K562 (cell line): Measurements from ENCODE around the gene DBP. TPM values are rescaled to one million over a fixed set of nuclear protein-coding genes. Genes with fewer than 3 reads are reported as not detected.

Experiments used
- ATF7 ChIP-seq: fragments of 450-650 bp; IDR thresholded peaks from 2 replicates; pipeline ENCODE4 v1.7.1; 2014; ENCODE audit warnings: mild to moderate bottlenecking, moderate library complexity
- DIDO1 ChIP-seq: fragments of 450-650 bp; IDR thresholded peaks from 2 replicates; pipeline ENCODE4 v1.6.1; 2016; ENCODE audit warnings: low read depth, missing biosample characterization, missing genetic modification characterization
- DMBX1 ChIP-seq: fragments of 250-450 bp; sonication (Bioruptor Pico); IDR thresholded peaks from 2 replicates; pipeline ENCODE4 v1.8.0; 2022; ENCODE audit warnings: inconsistent platforms, mild to moderate bottlenecking, moderate library complexity, borderline replicate concordance
- ELF2 ChIP-seq: fragments of 250-450 bp; sonication (Bioruptor Pico); IDR thresholded peaks from 2 replicates; pipeline ENCODE4 v1.5.0; 2021; ENCODE audit warnings: mild to moderate bottlenecking
- PHTF2 ChIP-seq: fragments of 250-450 bp; sonication (Bioruptor Pico); IDR thresholded peaks from 2 replicates; pipeline ENCODE4 v1.5.0; 2021; ENCODE audit warnings: mild to moderate bottlenecking
- POLR2AphosphoS5 ChIP-seq: IDR thresholded peaks from 2 replicates; pipeline ENCODE4 v1.6.1; 2011; ENCODE audit warnings: mild to moderate bottlenecking, low read depth, low read length, moderate library complexity; ENCODE audit not compliant: control insufficient read depth, insufficient read depth
- POLR2H ChIP-seq: IDR thresholded peaks from 2 replicates; pipeline ENCODE4 v1.6.1; 2016; ENCODE audit warnings: missing genetic modification characterization, low read depth, mild to moderate bottlenecking, control low read depth, missing compliant biosample characterization, moderate library complexity
- SIX5 ChIP-seq, 2 experiments: IDR thresholded peaks; 2 replicates each; pipeline ENCODE4 v1.6.1; 2011; ENCODE audit warnings: low read length in 2 of 2, borderline replicate concordance in 1 of 2, low read depth in 1 of 2, mild to moderate bottlenecking in 1 of 2, moderate library complexity in 1 of 2; ENCODE audit not compliant: insufficient read depth in 1 of 2
- SREBF1 ChIP-seq: fragments of 150-350 bp; IDR thresholded peaks from 2 replicates; pipeline ENCODE4 v1.6.1; 2014; ENCODE audit warnings: antibody characterized with exemption, low read depth, low read length, borderline replicate concordance
- U2AF1 ChIP-seq: fragments of 200-400 bp; formaldehyde crosslinking; optimal IDR thresholded peaks from 2 replicates; pipeline ENCODE3; 2017; ENCODE audit warnings: mild to moderate bottlenecking, low read depth, low read length, moderate library complexity
- ZBTB43 ChIP-seq: sonication (generic); formaldehyde crosslinking; IDR thresholded peaks from 2 replicates; pipeline ENCODE4 v1.8.0; 2023; ENCODE audit warnings: mild to moderate bottlenecking, missing genetic modification reagents
- ZHX1 ChIP-seq: fragments of 150-350 bp; conservative IDR thresholded peaks from 2 replicates; pipeline ENCODE4 v1.6.1; 2014; ENCODE audit warnings: low read length
- ZNF134 ChIP-seq: fragments of 250-450 bp; sonication (Bioruptor Pico); conservative IDR thresholded peaks from 2 replicates; pipeline ENCODE4 v1.4.0; 2020
- ZNF696 ChIP-seq: fragments of 250-450 bp; sonication (Bioruptor Pico); conservative IDR thresholded peaks from 2 replicates; pipeline ENCODE4 v1.4.0; 2020; ENCODE audit warnings: mild to moderate bottlenecking, moderate library complexity
- ZSCAN32 ChIP-seq: fragments of 450-650 bp; formaldehyde crosslinking; IDR thresholded peaks from 2 replicates; pipeline ENCODE4 v1.4.0; 2020; ENCODE audit warnings: mild to moderate bottlenecking, moderate library complexity
- polyA plus RNA-seq, 8 experiments: library from polyadenylated mRNA; depleted of rRNA in 4 of 8; stranded (reverse) in 5 of 8; unstranded in 3 of 8; fragments of >200 nt; fragmentation: Nextera tagmentation in 2 of 8; fragmentation: Illumina TruSeq in 1 of 8; extraction: Ambion mirVana in 2 of 8; extraction: Trizol in 1 of 8; gene quantifications; 2 replicates each; pipeline versions ENCODE4 v1.2.1 to v1.2.3, GENCODE V29; 2011 to 2014; ENCODE audit warnings: inconsistent platforms in 1 of 8, missing spikeins in 1 of 8
- total RNA-seq, 7 experiments: library from RNA; depleted of rRNA in 6 of 7; stranded (reverse); fragments of >200 nt in 6 of 7; fragmentation: Illumina TruSeq in 2 of 7; extraction: Trizol in 2 of 7; gene quantifications; 2 replicates each; pipeline versions ENCODE4 v1.2.1 to v1.2.3, GENCODE V29; 2011 to 2021; ENCODE audit warnings: low replicate concordance in 1 of 7
- TF ChIP-seq, protein P1 (sequence below): fragments of 450-650 bp; IDR thresholded peaks from 2 replicates; pipeline ENCODE4 v1.6.1; 2018; ENCODE audit not compliant: partially characterized antibody
- TF ChIP-seq, protein P2 (sequence below): fragments of 250-450 bp; sonication (Bioruptor Pico); IDR thresholded peaks from 2 replicates; pipeline ENCODE4 v1.8.0; 2022; ENCODE audit warnings: moderate library complexity, mild to moderate bottlenecking, inconsistent platforms
- TF ChIP-seq, protein P3 (sequence below): fragments of 250-450 bp; sonication (Bioruptor Pico); IDR thresholded peaks from 2 replicates; pipeline ENCODE4 v1.8.0; 2021; ENCODE audit warnings: moderate library complexity, mild to moderate bottlenecking, inconsistent platforms

Gene DBP
- total and polyA plus RNA-seq, 9 of the 15 experiments (the other 6 are each of a cell fraction or from before 2014, with no cell fraction given), result 0.25 to 5.5 (median 1.8) TPM

DNA sequence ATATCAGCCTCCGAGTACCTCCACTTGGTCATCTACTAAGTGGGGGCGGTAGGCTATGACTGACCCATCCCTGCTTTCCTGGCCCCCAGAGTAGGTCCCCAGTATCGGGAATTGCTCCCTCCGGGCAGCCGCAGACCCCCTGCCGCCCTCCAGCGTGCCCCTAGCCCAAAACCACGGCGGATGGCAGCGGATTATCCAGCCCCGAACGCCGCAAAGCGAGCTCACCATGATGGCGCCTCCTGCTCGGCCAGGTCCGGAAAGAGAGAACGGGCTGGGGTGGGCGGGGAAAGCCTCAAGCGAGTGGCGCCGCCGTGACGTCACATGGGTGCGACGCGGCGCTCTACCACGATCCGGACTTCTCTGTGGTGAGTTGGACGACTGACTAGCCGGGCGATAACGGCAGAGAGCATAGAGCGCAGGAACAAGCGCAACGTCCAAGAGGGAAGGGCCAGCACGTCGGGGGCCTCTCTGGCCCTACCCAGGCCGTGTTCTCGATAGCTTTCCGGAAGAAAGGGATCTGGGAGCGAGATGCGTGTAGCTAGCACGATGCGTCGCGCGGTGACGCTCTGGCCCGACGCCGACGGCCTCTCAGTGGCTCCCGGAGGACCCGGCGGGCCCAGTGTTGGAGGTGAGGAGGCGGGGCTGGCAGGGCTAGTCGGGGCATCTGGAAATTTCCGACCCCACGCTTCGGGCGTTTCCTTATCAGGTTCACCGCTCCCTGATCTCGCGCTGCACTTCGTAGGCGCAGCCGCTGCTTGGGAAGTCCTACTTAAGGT lies 18.1 kb downstream of the DBP start, which contains the start of the genes RPL18 and SPHK2 (continued):
- TF ChIP-seq, protein P1, sequence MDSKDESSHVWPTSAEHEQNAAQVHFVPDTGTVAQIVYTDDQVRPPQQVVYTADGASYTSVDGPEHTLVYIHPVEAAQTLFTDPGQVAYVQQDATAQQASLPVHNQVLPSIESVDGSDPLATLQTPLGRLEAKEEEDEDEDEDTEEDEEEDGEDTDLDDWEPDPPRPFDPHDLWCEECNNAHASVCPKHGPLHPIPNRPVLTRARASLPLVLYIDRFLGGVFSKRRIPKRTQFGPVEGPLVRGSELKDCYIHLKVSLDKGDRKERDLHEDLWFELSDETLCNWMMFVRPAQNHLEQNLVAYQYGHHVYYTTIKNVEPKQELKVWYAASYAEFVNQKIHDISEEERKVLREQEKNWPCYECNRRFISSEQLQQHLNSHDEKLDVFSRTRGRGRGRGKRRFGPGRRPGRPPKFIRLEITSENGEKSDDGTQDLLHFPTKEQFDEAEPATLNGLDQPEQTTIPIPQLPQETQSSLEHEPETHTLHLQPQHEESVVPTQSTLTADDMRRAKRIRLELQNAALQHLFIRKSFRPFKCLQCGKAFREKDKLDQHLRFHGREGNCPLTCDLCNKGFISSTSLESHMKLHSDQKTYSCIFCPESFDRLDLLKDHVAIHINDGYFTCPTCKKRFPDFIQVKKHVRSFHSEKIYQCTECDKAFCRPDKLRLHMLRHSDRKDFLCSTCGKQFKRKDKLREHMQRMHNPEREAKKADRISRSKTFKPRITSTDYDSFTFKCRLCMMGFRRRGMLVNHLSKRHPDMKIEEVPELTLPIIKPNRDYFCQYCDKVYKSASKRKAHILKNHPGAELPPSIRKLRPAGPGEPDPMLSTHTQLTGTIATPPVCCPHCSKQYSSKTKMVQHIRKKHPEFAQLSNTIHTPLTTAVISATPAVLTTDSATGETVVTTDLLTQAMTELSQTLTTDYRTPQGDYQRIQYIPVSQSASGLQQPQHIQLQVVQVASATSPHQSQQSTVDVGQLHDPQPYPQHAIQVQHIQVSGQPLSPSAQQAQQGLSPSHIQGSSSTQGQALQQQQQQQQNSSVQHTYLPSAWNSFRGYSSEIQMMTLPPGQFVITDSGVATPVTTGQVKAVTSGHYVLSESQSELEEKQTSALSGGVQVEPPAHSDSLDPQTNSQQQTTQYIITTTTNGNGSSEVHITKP, result peak; percentile 86
- 0 out of 2 replicates have a peak, but pooled peaks have one; percentile 73 for TF ChIP-seq ZBTB43 (CRISPR knock-in tag)
- TF ChIP-seq POLR2H (tag), result peak; percentile 97
- peak; percentile 95 for TF ChIP-seq ATF7
- no peak for TF ChIP-seq SREBF1
- TF ChIP-seq, protein P2, sequence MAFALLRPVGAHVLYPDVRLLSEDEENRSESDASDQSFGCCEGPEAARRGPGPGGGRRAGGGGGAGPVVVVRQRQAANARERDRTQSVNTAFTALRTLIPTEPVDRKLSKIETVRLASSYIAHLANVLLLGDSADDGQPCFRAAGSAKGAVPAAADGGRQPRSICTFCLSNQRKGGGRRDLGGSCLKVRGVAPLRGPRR, result no peak
- no peak for TF ChIP-seq ZSCAN32 (CRISPR knock-in tag)
- peak; percentile 98 for TF ChIP-seq POLR2AphosphoS5
- TF ChIP-seq, protein P3, sequence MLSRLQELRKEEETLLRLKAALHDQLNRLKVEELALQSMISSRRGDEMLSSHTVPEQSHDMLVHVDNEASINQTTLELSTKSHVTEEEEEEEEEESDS, result no peak
- TF ChIP-seq SIX5 (IDR thresholded peaks at IDR 0.05; ENCODE audit: borderline replicate concordance in 1 of 2, insufficient read depth in 1 of 2, low read depth in 1 of 2, low read length in 2 of 2), result peak; percentile 53 to 62; a peak in 2 of 4 replicates
- TF ChIP-seq ELF2 (CRISPR knock-in tag), result peak; percentile 98
- no peak for TF ChIP-seq ZNF696
- peak; percentile 58 for TF ChIP-seq ZNF134 (CRISPR knock-in tag)
- peak; percentile 85 for TF ChIP-seq DIDO1 (tag)
- TF ChIP-seq DMBX1 (CRISPR knock-in tag), result peak; percentile 16; the same call in 1 of the 2 replicates
- TF ChIP-seq ZHX1, result peak; percentile 67; the same call in 1 of the 2 replicates
- TF ChIP-seq PHTF2, result no peak
- peak; percentile 87 for TF ChIP-seq U2AF1
